CD4-positive, alpha-beta T cell (primary cell): ENCODE data around the gene C11orf91. TPM values are rescaled to one million over a fixed set of nuclear protein-coding genes. Genes with fewer than 3 reads are reported as not detected.

Source experiments
- ATAC-seq: fragments of 200-7000 bp; cut with Tn5 transposase; one replicate; pipeline ENCODE4 v1.10.0; 2022; ENCODE audit warnings: mild to moderate bottlenecking; ENCODE audit not compliant: poor library complexity
- CTCF ChIA-PET: fragments of 350-600 bp; sonication (Branson Sonifier 250); formaldehyde crosslinking; loops from one replicate; lab custom pipeline; 2021; ENCODE audit warnings: antibody characterized with exemption, inconsistent platforms; lab: Charles Lee
- POLR2A ChIA-PET: fragments of 350-600 bp; sonication (Branson Sonifier 250); formaldehyde crosslinking; loops from one replicate; lab custom pipeline; 2021; ENCODE audit warnings: antibody characterized with exemption, inconsistent platforms; lab: Charles Lee
- DNase-seq, 14 experiments: peaks; one replicate each; pipeline ENCODE4 v3.0.0-alpha.2; 2013 to 2020; ENCODE audit warnings: mixed read lengths in 2 of 14
- H3K27ac ChIP-seq, 2 donors: one replicate each; pipeline versions ENCODE4 v1.5.1 to v1.7.0; 2013; ENCODE audit warnings: low read length in 2 of 2, low read depth in 1 of 2, mild to moderate bottlenecking in 1 of 2
- H3K27me3 ChIP-seq, 2 experiments: 1 replicate in 1 of 2; 2 replicates in 1 of 2; pipeline versions ENCODE4 v1.6.1 to v1.7.0; 2013; ENCODE audit warnings: low read length in 2 of 2, control low read depth in 1 of 2, mild to moderate bottlenecking in 1 of 2, moderate library complexity in 1 of 2; ENCODE audit not compliant: insufficient read depth in 2 of 2, control insufficient read depth in 1 of 2
- H3K36me3 ChIP-seq: one replicate; pipeline ENCODE4 v1.6.1; 2013; ENCODE audit warnings: low read length, control low read depth; ENCODE audit not compliant: insufficient read depth
- H3K4me1 ChIP-seq: one replicate; pipeline ENCODE4 v1.6.1; 2013; ENCODE audit warnings: low read length, control low read depth; ENCODE audit not compliant: insufficient read depth
- H3K4me3 ChIP-seq: one replicate; pipeline ENCODE4 v1.5.1; 2013; ENCODE audit warnings: mild to moderate bottlenecking, low read length, moderate library complexity
- H3K9me3 ChIP-seq, 2 experiments: 1 replicate in 1 of 2; 2 replicates in 1 of 2; pipeline versions ENCODE4 v1.6.1 to v1.7.0; 2013; ENCODE audit warnings: low read length in 2 of 2, mild to moderate bottlenecking in 2 of 2, control low read depth in 1 of 2, moderate library complexity in 1 of 2; ENCODE audit not compliant: control insufficient read depth in 1 of 2, insufficient read depth in 1 of 2
- H3K27ac Mint-ChIP-seq: one replicate; pipeline ENCODE4 v1.8.0; 2020; ENCODE audit warnings: mixed read lengths
- H3K27me3 Mint-ChIP-seq: one replicate; pipeline ENCODE4 v1.8.0; 2021; ENCODE audit warnings: mixed read lengths
- H3K36me3 Mint-ChIP-seq: one replicate; pipeline ENCODE4 v1.8.0; 2021; ENCODE audit warnings: low read depth, mixed read lengths
- H3K4me1 Mint-ChIP-seq: one replicate; pipeline ENCODE4 v1.8.0; 2021; ENCODE audit warnings: low read depth, mixed read lengths
- H3K4me3 Mint-ChIP-seq: one replicate; pipeline ENCODE4 v1.8.0; 2020; ENCODE audit warnings: mild to moderate bottlenecking, mixed read lengths
- H3K9me3 Mint-ChIP-seq: one replicate; pipeline ENCODE4 v1.8.0; 2020; ENCODE audit warnings: mixed read lengths
- CTCF ChIP-seq: fragments of 200-600 bp; IDR thresholded peaks from one replicate; pipeline ENCODE4 v1.8.0; 2022; ENCODE audit warnings: antibody characterized with exemption, mild to moderate bottlenecking
- intact Hi-C, 2 experiments: fragments of 100-400 bp; cut with DNase I in 1 of 2; cut with micrococcal nuclease in 1 of 2; formaldehyde crosslinking; loops; one replicate each; pipeline versions ENCODE4 v1.15.1 to v1.9.0; 2023 to 2025; cut with DNase I, micrococcal nuclease
- total RNA-seq, 174 experiments: library from RNA in 2 of 174; stranded (reverse) in 2 of 174; gene quantifications; one replicate each; pipeline ENCODE4 v1.2.3 and lab custom pipeline; 2021 to 2026

Gene C11orf91
- total RNA-seq, 2 experiments from 2014 or later, result 0.45 TPM; not detected in 1

- H3K27me3 ChIP-seq, result no peaks in the 10 kb centered on the region
- H3K4me3 ChIP-seq, result no peak overlapping the region
- H3K4me3 Mint-ChIP-seq, result no peak overlapping the region
- peak overlapping the region; percentile 7 for H3K27ac Mint-ChIP-seq
- peaks cover 25% of the 10 kb centered on the region for H3K36me3 ChIP-seq
- ATAC-seq (peak; percentile 71), DNase-seq (peak in 3 of 14 experiments; percentile 45 to 49 (median 48))
- no peaks in the 10 kb centered on the region for H3K27me3 Mint-ChIP-seq
- no peak overlapping the region for H3K27ac ChIP-seq
- H3K36me3 Mint-ChIP-seq, result peaks cover 44% of the 10 kb centered on the region
- no peaks in the 10 kb centered on the region for H3K4me1 ChIP-seq
- no peaks in the 10 kb centered on the region for H3K4me1 Mint-ChIP-seq
- no peaks in the 10 kb centered on the region for H3K9me3 Mint-ChIP-seq
- intact Hi-C loops, result loop anchor here (1.0 to 10.0 kb wide), 5 partner anchors 199 to 1158 kb away; partner anchors contain the start of genes CSTF3 (in 2 of the 2) and EIF3M (in 1 of the 2)
- POLR2A ChIA-PET, result interaction anchor here (0.9 to 1.7 kb wide), 8 partner anchors 8 to 577 kb away, joined by 3 to 8 read pairs (median 4); partner anchors contain the start of genes C11orf91 and FBXO3
- TF ChIP-seq CTCF, result peak; percentile 53
- CTCF ChIA-PET, result interaction anchor here (0.6 to 1.6 kb wide), 12 partner anchors 9 to 400 kb away, joined by 3 to 15 read pairs (median 3); partner anchors contain the start of gene C11orf91
- H3K9me3 ChIP-seq, result no peaks in the 10 kb centered on the region
Observed at GRCh38 chr11:33742249-33742851, 41.7 kb upstream of the C11orf91 start.

GRCh38 chr11:33741806-33742205 lies 41.2 kb upstream of the C11orf91 start:
- no peaks in the 10 kb centered on the region for H3K27me3 Mint-ChIP-seq
- H3K27ac Mint-ChIP-seq, result peak overlapping the region; percentile 7
- H3K4me3 Mint-ChIP-seq, result no peak overlapping the region
- POLR2A ChIA-PET, result interaction anchor here (0.9 to 1.7 kb wide), 6 partner anchors 8 to 576 kb away, joined by 3 to 8 read pairs (median 4); partner anchors contain the start of gene C11orf91
- no peak overlapping the region for H3K27ac ChIP-seq
- H3K36me3 Mint-ChIP-seq, result peaks cover 39% of the 10 kb centered on the region
- TF ChIP-seq CTCF, result no peak
- CTCF ChIA-PET, result interaction anchor here (0.7 to 1.6 kb wide), 10 partner anchors 9 to 384 kb away, joined by 3 to 15 read pairs (median 3); no protein-coding TSS in a partner anchor
- no peaks in the 10 kb centered on the region for H3K9me3 ChIP-seq
- H3K9me3 Mint-ChIP-seq, result no peaks in the 10 kb centered on the region
- no peak for DNase-seq
- H3K4me1 Mint-ChIP-seq, result peaks cover 3% of the 10 kb centered on the region
- intact Hi-C loops, result loop anchor here (1.0 to 10.0 kb wide), 6 partner anchors 199 to 1157 kb away; partner anchors contain the start of genes CSTF3 (in 2 of the 2) and EIF3M (in 1 of the 2)
- no peak overlapping the region for H3K4me3 ChIP-seq
- H3K4me1 ChIP-seq, result peaks cover 2% of the 10 kb centered on the region
- peaks cover 20% of the 10 kb centered on the region for H3K36me3 ChIP-seq
- ATAC-seq, result no peak
- no peaks in the 10 kb centered on the region for H3K27me3 ChIP-seq

- Histone ChIP-seq H3K36me3 (no peaks in the 10 kb centered on the region), H3K27ac (no peak overlapping the region), H3K9me3 (no peaks in the 10 kb centered on the region), H3K27me3 (no peaks in the 10 kb centered on the region), H3K4me1 (peaks cover 28% of the 10 kb centered on the region), H3K4me3 (no peak overlapping the region)
- Mint-ChIP-seq H3K9me3 (no peaks in the 10 kb centered on the region), H3K27me3 (no peaks in the 10 kb centered on the region), H3K27ac (peak overlapping the region; percentile 81), H3K4me1 (peaks cover 32% of the 10 kb centered on the region), H3K36me3 (peaks cover 3% of the 10 kb centered on the region), H3K4me3 (peak overlapping the region; percentile 8)
- no peak for ATAC-seq
- DNase-seq, result no peak
- intact Hi-C loops, result loop anchor here (2.0 to 10.0 kb wide), 4 partner anchors 35 to 713 kb away; partner anchors contain the start of genes C11orf91 (in 1 of the 2), FBXO3 (in 1 of the 2) and HIPK3 (in 1 of the 2)
- no peak for TF ChIP-seq CTCF
- ChIA-PET CTCF (interaction anchor here (0.7 to 1.9 kb wide), 3 partner anchors 21 to 311 kb away, joined by 3 to 7 read pairs (median 3); no protein-coding TSS in a partner anchor), POLR2A (interaction anchor here (1.1 to 2.8 kb wide), 4 partner anchors 9 to 368 kb away, joined by 3 to 16 read pairs (median 8); partner anchors contain the start of genes FBXO3 and NAT10)
Observed at GRCh38 chr11:33737362-33737821, 36.8 kb upstream of the C11orf91 start.
